B cell (primary cell): ENCODE results near the gene GPR25. TPM values are rescaled to one million over a fixed set of nuclear protein-coding genes. Genes with fewer than 3 reads are reported as not detected.

Source experiments
- ATAC-seq: fragments of 200-7000 bp; cut with Tn5 transposase; one replicate; pipeline ENCODE4 v1.10.0; 2021; ENCODE audit warnings: low read depth, mild to moderate bottlenecking, moderate number of reproducible peaks, moderate library complexity
- CTCF ChIA-PET: fragments of 350-600 bp; sonication (Branson Sonifier 250); formaldehyde crosslinking; loops from one replicate; lab custom pipeline; 2021; ENCODE audit warnings: antibody characterized with exemption, inconsistent platforms; lab: Charles Lee
- POLR2A ChIA-PET: fragments of 350-600 bp; sonication (Branson Sonifier 250); formaldehyde crosslinking; loops from one replicate; lab custom pipeline; 2021; ENCODE audit warnings: antibody characterized with exemption; lab: Charles Lee
- DNase-seq: peaks from one replicate; pipeline ENCODE4 v3.0.0; 2013
- H2AFZ ChIP-seq: 2 replicates; pipeline ENCODE4 v1.6.1; 2012; ENCODE audit warnings: mild to moderate bottlenecking, low read depth, low read length; ENCODE audit not compliant: insufficient read depth, poor library complexity, severe bottlenecking
- H3K27ac ChIP-seq, 2 donors: 1 replicate in 1 of 2; 2 replicates in 1 of 2; pipeline ENCODE4 v1.5.1; 2012 to 2013; ENCODE audit warnings: low read length in 2 of 2, mild to moderate bottlenecking in 2 of 2, moderate library complexity in 1 of 2
- H3K27me3 ChIP-seq, 4 experiments: fragments of 200-600 bp in 1 of 4; sonication (generic) in 1 of 4; replicated peaks in 1 of 4; 1 replicate in 2 of 4; 2 replicates in 2 of 4; pipeline versions ENCODE4 v1.6.1 to v1.7.0; 2013 to 2016; ENCODE audit warnings: low read length in 3 of 4, mild to moderate bottlenecking in 2 of 4, mixed read lengths in 1 of 4, moderate library complexity in 1 of 4; ENCODE audit not compliant: insufficient read depth in 4 of 4, control insufficient read depth in 3 of 4; ENCODE audit errors: control extremely low read depth in 1 of 4
- H3K36me3 ChIP-seq, 2 experiments: replicated peaks in 1 of 2; 1 replicate in 1 of 2; 2 replicates in 1 of 2; pipeline versions ENCODE4 v1.6.1 to v1.7.1; 2013; ENCODE audit warnings: low read length in 1 of 2; ENCODE audit not compliant: insufficient read depth in 2 of 2, control insufficient read depth in 1 of 2; ENCODE audit errors: control extremely low read depth in 1 of 2, extremely low read depth in 1 of 2
- H3K4me1 ChIP-seq, 2 donors: fragments of 200-600 bp in 1 of 2; sonication (generic) in 1 of 2; 1 replicate in 1 of 2; 2 replicates in 1 of 2; pipeline versions ENCODE4 v1.5.1 to v1.6.1; 2013 to 2017; ENCODE audit warnings: low read length in 2 of 2; ENCODE audit not compliant: control insufficient read depth in 2 of 2, insufficient read depth in 2 of 2
- H3K4me2 ChIP-seq: replicated peaks from 2 replicates; pipeline ENCODE3; 2012; ENCODE audit warnings: mild to moderate bottlenecking, low read depth, low read length; ENCODE audit not compliant: poor library complexity, severe bottlenecking
- H3K4me3 ChIP-seq, 5 experiments: fragments of 200-600 bp in 1 of 5; sonication (generic) in 1 of 5; 1 replicate in 3 of 5; 2 replicates in 2 of 5; pipeline versions ENCODE4 v1.5.1 to v1.7.0; 2011 to 2016; ENCODE audit warnings: low read length in 4 of 5, mild to moderate bottlenecking in 4 of 5, low read depth in 2 of 5, control low read depth in 1 of 5, moderate library complexity in 1 of 5; ENCODE audit not compliant: insufficient read depth in 1 of 5; ENCODE audit errors: control extremely low read depth in 1 of 5, extremely low read depth in 1 of 5
- H3K79me2 ChIP-seq: fragments of 200-600 bp; sonication (generic); one replicate; pipeline ENCODE4 v1.6.0; 2016; ENCODE audit warnings: low read length; ENCODE audit not compliant: control insufficient read depth, insufficient read depth
- H3K9ac ChIP-seq: fragments of 200-600 bp; sonication (generic); 2 replicates; pipeline ENCODE4 v1.6.1; 2017; ENCODE audit warnings: mild to moderate bottlenecking, low read length, moderate library complexity
- H3K9me3 ChIP-seq, 3 donors: one replicate each; pipeline versions ENCODE4 v1.6.1 to v1.7.1; 2013; ENCODE audit warnings: low read length in 2 of 3; ENCODE audit not compliant: control insufficient read depth in 2 of 3, insufficient read depth in 1 of 3; ENCODE audit errors: control extremely low read depth in 1 of 3
- H4K20me1 ChIP-seq: 2 replicates; pipeline ENCODE4 v1.6.0; 2012; ENCODE audit warnings: mild to moderate bottlenecking, low read length; ENCODE audit not compliant: insufficient read depth, control insufficient read depth, poor library complexity, severe bottlenecking
- H3K27ac Mint-ChIP-seq: one replicate; pipeline ENCODE4 v1.8.0; 2021; ENCODE audit warnings: mixed read lengths
- H3K27me3 Mint-ChIP-seq: one replicate; pipeline ENCODE4 v1.8.0; 2021; ENCODE audit warnings: mixed read lengths
- H3K4me1 Mint-ChIP-seq: one replicate; pipeline ENCODE4 v1.8.0; 2021; ENCODE audit warnings: mixed read lengths
- H3K4me3 Mint-ChIP-seq: one replicate; pipeline ENCODE4 v1.8.0; 2021; ENCODE audit warnings: mixed read lengths
- H3K9me3 Mint-ChIP-seq: one replicate; pipeline ENCODE4 v1.8.0; 2022; ENCODE audit warnings: mixed read lengths; ENCODE audit not compliant: insufficient read depth
- EZH2 ChIP-seq: IDR thresholded peaks from 2 replicates; pipeline ENCODE4 v1.6.1; 2012; ENCODE audit warnings: borderline replicate concordance, low read depth, mild to moderate bottlenecking, moderate library complexity, low read length; ENCODE audit not compliant: insufficient read depth, poor library complexity, severe bottlenecking
- WGBS: methylation state at CpG from one replicate; pipeline ENCODE4 v1.1.5; 2013; ENCODE audit warnings: missing lambda C conversion rate; ENCODE audit not compliant: insufficient coverage; 5-methylcytosine and 5-hydroxymethylcytosine counted together
- intact Hi-C: fragments of 100-400 bp; cut with micrococcal nuclease; formaldehyde crosslinking; loops from one replicate; pipeline ENCODE4 v1.10.0; 2022
- polyA plus RNA-seq: library from polyadenylated mRNA; depleted of rRNA; stranded (reverse); fragments of >200 nt; gene quantifications from 2 replicates; pipeline ENCODE4 v1.2.3, GENCODE V29; 2012
- total RNA-seq, 2 donors: library from RNA; stranded (reverse); fragments of 120-200 nt in 1 of 2; gene quantifications; 1 replicate in 1 of 2; 2 replicates in 1 of 2; pipeline versions ENCODE4 v1.2.3 to v1.2.4, GENCODE V29; 2013 to 2022
- TF ChIP-seq, protein P1 (sequence below): fragments of 200-600 bp; IDR thresholded peaks from one replicate; pipeline ENCODE4 v1.8.0; 2022; ENCODE audit warnings: antibody characterized with exemption, mild to moderate bottlenecking

The GPR25 gene
- total and polyA plus RNA-seq, 2 donors (not counting 1 experiment from before 2014, with no cell fraction given) = 1.8 to 3.1 TPM

GRCh38 chr1:200838676-200839445 is 33.9 kb upstream of the GPR25 start:
- no peaks in the 10 kb centered on the region for H3K79me2 ChIP-seq
- ATAC-seq = no peak
- no peaks in the 10 kb centered on the region for H3K27me3 Mint-ChIP-seq
- H3K4me1 ChIP-seq = no peaks in the 10 kb centered on the region
- no peaks in the 10 kb centered on the region for H3K36me3 ChIP-seq
- H3K9me3 ChIP-seq = no peaks in the 10 kb centered on the region
- TF ChIP-seq EZH2 = no peak
- TF ChIP-seq, protein P1, sequence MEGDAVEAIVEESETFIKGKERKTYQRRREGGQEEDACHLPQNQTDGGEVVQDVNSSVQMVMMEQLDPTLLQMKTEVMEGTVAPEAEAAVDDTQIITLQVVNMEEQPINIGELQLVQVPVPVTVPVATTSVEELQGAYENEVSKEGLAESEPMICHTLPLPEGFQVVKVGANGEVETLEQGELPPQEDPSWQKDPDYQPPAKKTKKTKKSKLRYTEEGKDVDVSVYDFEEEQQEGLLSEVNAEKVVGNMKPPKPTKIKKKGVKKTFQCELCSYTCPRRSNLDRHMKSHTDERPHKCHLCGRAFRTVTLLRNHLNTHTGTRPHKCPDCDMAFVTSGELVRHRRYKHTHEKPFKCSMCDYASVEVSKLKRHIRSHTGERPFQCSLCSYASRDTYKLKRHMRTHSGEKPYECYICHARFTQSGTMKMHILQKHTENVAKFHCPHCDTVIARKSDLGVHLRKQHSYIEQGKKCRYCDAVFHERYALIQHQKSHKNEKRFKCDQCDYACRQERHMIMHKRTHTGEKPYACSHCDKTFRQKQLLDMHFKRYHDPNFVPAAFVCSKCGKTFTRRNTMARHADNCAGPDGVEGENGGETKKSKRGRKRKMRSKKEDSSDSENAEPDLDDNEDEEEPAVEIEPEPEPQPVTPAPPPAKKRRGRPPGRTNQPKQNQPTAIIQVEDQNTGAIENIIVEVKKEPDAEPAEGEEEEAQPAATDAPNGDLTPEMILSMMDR = no peak
- DNase-seq = no peak
- H3K4me3 ChIP-seq = no peak overlapping the region
- POLR2A ChIA-PET = no interaction called here
- H3K4me3 Mint-ChIP-seq = no peak overlapping the region
- no peaks in the 10 kb centered on the region for H3K27me3 ChIP-seq
- CTCF ChIA-PET = interaction anchor here (0.7 to 3.3 kb wide), 3 partner anchors 217 to 283 kb away, joined by 3 to 14 read pairs (median 14); no protein-coding TSS in a partner anchor
- no peak overlapping the region for H3K27ac Mint-ChIP-seq
- H3K27ac ChIP-seq = no peak overlapping the region
- 100% methylated on average over 3 of the region's 3 CpGs for WGBS
- no peaks in the 10 kb centered on the region for H4K20me1 ChIP-seq
- H3K4me2 ChIP-seq = no peak overlapping the region
- H2AFZ ChIP-seq = no peak overlapping the region
- no peak overlapping the region for H3K9ac ChIP-seq
- H3K4me1 Mint-ChIP-seq = no peaks in the 10 kb centered on the region
- H3K9me3 Mint-ChIP-seq = no peaks in the 10 kb centered on the region
- intact Hi-C loops = loop anchor here (1.0 to 10.0 kb wide), 2 partner anchors 217 to 284 kb away; no protein-coding TSS in a partner anchor

- Histone ChIP-seq H3K9ac (no peak overlapping the region), H3K79me2 (no peaks in the 10 kb centered on the region), H3K4me3 (no peak overlapping the region), H3K36me3 (no peaks in the 10 kb centered on the region), H3K9me3 (no peaks in the 10 kb centered on the region), H3K27me3 (peaks cover 0 to 4% (median 0%) of the 10 kb centered on the region in 4 experiments), H3K4me2 (no peak overlapping the region), H4K20me1 (no peaks in the 10 kb centered on the region), H3K27ac (no peak overlapping the region), H3K4me1 (no peaks in the 10 kb centered on the region), H2AFZ (no peak overlapping the region)
- TF ChIP-seq, protein P1 = no peak
- TF ChIP-seq EZH2 = no peak
- 100% methylated on average over 3 of the region's 4 CpGs for WGBS
- no peak overlapping the region for H3K27ac Mint-ChIP-seq
- no peaks in the 10 kb centered on the region for H3K9me3 Mint-ChIP-seq
- ChIA-PET CTCF (no interaction called here), POLR2A (no interaction called here)
- ATAC-seq = no peak
- H3K27me3 Mint-ChIP-seq = peaks cover 3% of the 10 kb centered on the region
- intact Hi-C loops = no loop called here
- no peak overlapping the region for H3K4me3 Mint-ChIP-seq
- no peaks in the 10 kb centered on the region for H3K4me1 Mint-ChIP-seq
- no peak for DNase-seq
Measured at GRCh38 chr1:200845360-200845759, 27.4 kb upstream of the GPR25 start.
